Heart right ventricle (tissue), 16 donors: ENCODE data around the gene TKFC. TPM values are rescaled to one million over a fixed set of nuclear protein-coding genes. Genes with fewer than 3 reads are reported as not detected.

Experiments used
- ATAC-seq, 8 donors: fragments of 200-7000 bp; cut with Tn5 transposase; one replicate each; pipeline ENCODE4 v1.9.1; 2020; ENCODE audit warnings: mild to moderate bottlenecking in 8 of 8, moderate library complexity in 8 of 8, moderate number of reproducible peaks in 1 of 8
- DNase-seq, 2 donors: peaks; one replicate each; pipeline ENCODE4 v3.0.0-alpha.2; 2020
- H3K27ac ChIP-seq, 10 donors: fragments of 200-600 bp; sonication (generic) in 2 of 10; one replicate each; pipeline versions ENCODE4 v1.5.0 to v1.8.0; 2020 to 2022; ENCODE audit warnings: mild to moderate bottlenecking in 3 of 10
- H3K27me3 ChIP-seq, 7 donors: fragments of 200-600 bp; one replicate each; pipeline ENCODE4 v1.8.0; 2021 to 2022; ENCODE audit warnings: mild to moderate bottlenecking in 2 of 7
- H3K36me3 ChIP-seq, 9 donors: fragments of 200-600 bp; sonication (generic) in 1 of 9; one replicate each; pipeline versions ENCODE4 v1.5.0 to v1.8.0; 2020 to 2022; ENCODE audit warnings: mild to moderate bottlenecking in 2 of 9
- H3K4me1 ChIP-seq, 9 donors: fragments of 200-600 bp; sonication (generic) in 1 of 9; one replicate each; pipeline versions ENCODE4 v1.5.0 to v1.8.0; 2020 to 2022; ENCODE audit warnings: mild to moderate bottlenecking in 4 of 9
- H3K4me3 ChIP-seq, 10 donors: fragments of 200-600 bp; sonication (generic) in 2 of 10; one replicate each; pipeline versions ENCODE4 v1.5.0 to v1.8.0; 2020 to 2022; ENCODE audit warnings: mild to moderate bottlenecking in 7 of 10, moderate library complexity in 2 of 10
- H3K9me3 ChIP-seq, 11 donors: fragments of 200-600 bp in 10 of 11; sonication (generic) in 2 of 11; one replicate each; pipeline versions ENCODE4 v1.5.0 to v1.8.0; 2013 to 2022; ENCODE audit warnings: mild to moderate bottlenecking in 2 of 11, control low read depth in 1 of 11, moderate library complexity in 1 of 11
- CTCF ChIP-seq, 9 donors: fragments of 200-600 bp; sonication (generic) in 2 of 9; IDR thresholded peaks; one replicate each; pipeline versions ENCODE4 v1.5.0 to v1.8.0; 2021 to 2022; ENCODE audit warnings: antibody characterized with exemption in 9 of 9, mild to moderate bottlenecking in 5 of 9, moderate library complexity in 1 of 9
- WGBS, 2 donors: extraction: QIAGEN DNeasy Blood & Tissue Kit; methylation state at CpG; one replicate each; pipeline ENCODE4 v1.1.7; 2013; ENCODE audit warnings: inconsistent platforms in 1 of 2; 5-methylcytosine and 5-hydroxymethylcytosine counted together
- intact Hi-C, 10 donors: fragments of 100-400 bp; cut with DNase I; formaldehyde crosslinking; loops; one replicate each; pipeline versions ENCODE4 v1.11.1 to v1.14.2; 2022
- polyA plus RNA-seq, 2 donors: library from polyadenylated mRNA; stranded (reverse); fragments of 200-250 nt; gene quantifications; one replicate each; pipeline ENCODE4 v1.2.3, GENCODE V29; 2013
- total RNA-seq, 10 donors: library from RNA; stranded (reverse); fragmentation: NEBNext Ultra II Directional in 3 of 10; extraction: Animal tissue kit (Norgen Biotek cat#: 25700) in 3 of 10; gene quantifications; one replicate each; pipeline versions ENCODE4 v1.2.1 to v1.2.4, GENCODE V29; 2021 to 2023
- donor health status: Arrhythmogenic right ventricular cardiomyopathy.
- donor health status: ischemic (EF 13 %, LVEDD 7.1; RV severe dilation, severe dysfunction).
- donor health status: healthy with polysubstance abuse.
- donor health status: DM: no; HTN: yes; CAD: no.
- donor health status: DM: no; HTN: no; CAD: no.
- donor health status: ischemic (EF 25% LVEDD 6.9; RV normal size, moderate dysfunction).
- donor health status: ischemic (EF 25% LVEDD 5.7; RV mildly dilated, moderate dysfunction).
- donor health status: healthy.
- donor health status: DM: yes; HTN: yes; CAD: no.
- donor health status: Ischemic cardiomyopathy.
- donor health status: ischemic (EF 35%, LVEDD 5.7; RV mildly dilated, moderate dysfunction).
- donor health status: nonischemic (EF 11% LVEDD 7.7; RV severe dilation, severe dysfunction).
- donor health status: DM: yes; HTN: yes; CAD: no.
- donor health status: PGD.
- donor health status: ischemic (EF 29% LVEDD 5.4; RV normal size, mild dysfunction).
- donor health status: nonischemic (EF 23%, LVEDD 6.1; RV moderate dilation, normal function).

The TKFC gene
- total and polyA plus RNA-seq, 12 donors: 11.8 to 26.1 (median 19.7) TPM

GRCh38 chr11:61339490-61339878, 6.5 kb downstream of the TKFC start:
- WGBS, 2 donors: 91 to 96% methylated on average over 4 of the region's 4 CpGs
- no peak for TF ChIP-seq CTCF (IDR thresholded peaks at IDR 0.05)
- no peak for ATAC-seq
- H3K27ac ChIP-seq: no peak overlapping the region
- H3K4me1 ChIP-seq: peaks cover 0 to 14% (median 8%) of the 10 kb centered on the region in 9 donors
- H3K9me3 ChIP-seq: no peaks in the 10 kb centered on the region
- intact Hi-C loops: loop anchor here in 2 of 10 donors (2.0 to 10.0 kb wide), 3 partner anchors 45 to 95 kb away; partner anchors contain the start of gene SDHAF2 (in 1 of the 2)
- H3K36me3 ChIP-seq: peaks cover 0 to 44% (median 0%) of the 10 kb centered on the region in 9 donors
- H3K4me3 ChIP-seq: no peak overlapping the region
- no peak for DNase-seq
- no peaks in the 10 kb centered on the region for H3K27me3 ChIP-seq

GRCh38 chr11:61340979-61341378, 8.0 kb downstream of the TKFC start:
- Histone ChIP-seq H3K27me3 (no peaks in the 10 kb centered on the region), H3K4me3 (no peak overlapping the region), H3K4me1 (peaks cover 0 to 7% (median 6%) of the 10 kb centered on the region in 9 donors), H3K36me3 (peaks cover 0 to 58% (median 0%) of the 10 kb centered on the region in 9 donors), H3K27ac (no peak overlapping the region), H3K9me3 (no peaks in the 10 kb centered on the region)
- intact Hi-C loops: no loop called here
- WGBS, 2 donors: 96 to 97% methylated on average over 2 of the region's 2 CpGs
- no peak for TF ChIP-seq CTCF (IDR thresholded peaks at IDR 0.05)
- DNase-seq (no peak), ATAC-seq (no peak)

- Histone ChIP-seq H3K4me1 (peaks cover 0 to under 1% (median 0%) of the 10 kb centered on the region in 9 donors), H3K9me3 (no peaks in the 10 kb centered on the region), H3K27me3 (no peaks in the 10 kb centered on the region), H3K27ac (no peak overlapping the region), H3K4me3 (no peak overlapping the region), H3K36me3 (peaks cover 0 to 65% (median 0%) of the 10 kb centered on the region in 9 donors)
- DNase-seq (no peak), ATAC-seq (no peak)
- intact Hi-C loops: no loop called here
- TF ChIP-seq CTCF (IDR thresholded peaks at IDR 0.05): no peak
- WGBS, 2 donors: 94 to 98% methylated on average over 4 of the region's 4 CpGs
These were observed 8.7 kb downstream of the TKFC start for GRCh38 chr11:61341706-61342105.

- Histone ChIP-seq H3K9me3 (no peaks in the 10 kb centered on the region), H3K4me1 (no peaks in the 10 kb centered on the region), H3K4me3 (no peak overlapping the region), H3K27me3 (no peaks in the 10 kb centered on the region), H3K27ac (no peak overlapping the region), H3K36me3 (peaks cover 0 to 71% (median 0%) of the 10 kb centered on the region in 9 donors)
- DNase-seq: no peak
- no peak for ATAC-seq
- TF ChIP-seq CTCF (IDR thresholded peaks at IDR 0.05): no peak
- WGBS, 2 donors: 89 to 90% methylated on average over 20 of the region's 20 CpGs
- intact Hi-C loops: no loop called here
These were observed 9.3 kb downstream of the TKFC start for GRCh38 chr11:61342207-61342803.
